Fibroblast of mammary gland (primary cell): ENCODE data around the gene NMRAL1.

Experiments used
- DNase-seq: peaks from one replicate; pipeline ENCODE4 v3.0.0-alpha.2; 2010; ENCODE audit warnings: low read depth
- H3K4me3 ChIP-seq: 2 replicates; pipeline ENCODE4 v1.5.1; 2011; ENCODE audit warnings: low read depth, mild to moderate bottlenecking, low read length, moderate library complexity; ENCODE audit not compliant: control insufficient read depth
- CTCF ChIP-seq: conservative IDR thresholded peaks from 2 replicates; pipeline ENCODE4 v1.5.1; 2011; ENCODE audit warnings: low read depth, low read length, inconsistent platforms; ENCODE audit not compliant: control insufficient read depth, insufficient read depth

The NMRAL1 gene

GRCh38 chr16:4510747-4511426 lies 36.5 kb upstream of the NMRAL1 start:
- H3K4me3 ChIP-seq, result no peak overlapping the region
- no peak for DNase-seq
- TF ChIP-seq CTCF, result no peak

GRCh38 chr16:4510131-4510530 lies 35.7 kb upstream of the NMRAL1 start:
- TF ChIP-seq CTCF, result no peak
- no peak for DNase-seq

GRCh38 chr16:4509420-4509819 lies 35.0 kb upstream of the NMRAL1 start:
- no peak overlapping the region for H3K4me3 ChIP-seq
- DNase-seq, result no peak
- TF ChIP-seq CTCF, result no peak

More at GRCh38 chr16:4510131-4510530, 35.7 kb upstream of the NMRAL1 start:
- no peak overlapping the region for H3K4me3 ChIP-seq

- DNase-seq, result no peak
- TF ChIP-seq CTCF, result no peak
- no peak overlapping the region for H3K4me3 ChIP-seq
Measured at GRCh38 chr16:4508806-4509205, 34.4 kb upstream of the NMRAL1 start.

GRCh38 chr16:4507588-4508345 lies 33.3 kb upstream of the NMRAL1 start:
- DNase-seq, result no peak
- no peak overlapping the region for H3K4me3 ChIP-seq
- TF ChIP-seq CTCF, result no peak

GRCh38 chr16:4506450-4506849 lies 32.0 kb upstream of the NMRAL1 start:
- no peak overlapping the region for H3K4me3 ChIP-seq
- DNase-seq, result peak; percentile 85
- TF ChIP-seq CTCF, result peak; percentile 95
